Prostate gland (tissue), 2 donors: ENCODE measurements around the gene IDH3B. TPM values are rescaled to one million over a fixed set of nuclear protein-coding genes. Genes with fewer than 3 reads are reported as not detected.

Experiments used
- DNase-seq: peaks from one replicate; pipeline ENCODE4 v3.0.0-alpha.2; 2019; ENCODE audit warnings: low spot score
- H3K27ac ChIP-seq, 2 donors: fragments of 200-600 bp; sonication (generic); 2 replicates each; pipeline ENCODE4 v1.5.1; 2017 to 2019
- H3K27me3 ChIP-seq: fragments of 200-600 bp; sonication (generic); replicated peaks from 2 replicates; pipeline ENCODE4 v1.5.1; 2019; ENCODE audit not compliant: insufficient read depth
- H3K36me3 ChIP-seq, 2 donors: fragments of 200-600 bp; sonication (generic); 1 replicate in 1 of 2; 2 replicates in 1 of 2; pipeline versions ENCODE4 v1.5.1 to v1.8.1; 2017 to 2019
- H3K4me1 ChIP-seq: fragments of 200-600 bp; sonication (generic); replicated peaks from 2 replicates; pipeline ENCODE4 v1.5.1; 2019
- H3K4me3 ChIP-seq, 2 donors: fragments of 200-600 bp; sonication (generic); 2 replicates each; pipeline ENCODE4 v1.5.1; 2017 to 2019
- H3K9me3 ChIP-seq: fragments of 200-600 bp; sonication (generic); 2 replicates; pipeline ENCODE4 v1.5.1; 2017
- CTCF ChIP-seq, 4 experiments: fragments of 200-600 bp in 2 of 4; fragments of 450-650 bp in 2 of 4; sonication (generic) in 2 of 4; IDR thresholded peaks; 1 replicate in 3 of 4; 2 replicates in 1 of 4; pipeline ENCODE4 v1.5.1; 2016 to 2019; ENCODE audit warnings: antibody characterized with exemption in 4 of 4, mild to moderate bottlenecking in 2 of 4, moderate library complexity in 2 of 4
- POLR2A ChIP-seq: fragments of 450-650 bp; IDR thresholded peaks from one replicate; pipeline ENCODE4 v1.6.1; 2016; ENCODE audit warnings: antibody characterized with exemption, mild to moderate bottlenecking
- POLR2AphosphoS5 ChIP-seq: sonication (generic); formaldehyde crosslinking; IDR thresholded peaks from one replicate; pipeline ENCODE4 v1.6.1; 2017; ENCODE audit warnings: antibody characterized with exemption
- WGBS: methylation state at CpG from one replicate; pipeline ENCODE4 v1.1.5; 2018; 5-methylcytosine and 5-hydroxymethylcytosine counted together
- intact Hi-C: fragments of 100-400 bp; cut with DNase I; formaldehyde crosslinking; loops from one replicate; pipeline ENCODE4 v1.14.2; 2022
- total RNA-seq, 2 donors: library from RNA; depleted of rRNA; stranded (reverse); fragments of >200 nt; gene quantifications; one replicate each; pipeline ENCODE4 v1.1.0, GENCODE V29; 2016

The IDH3B gene
- total RNA-seq, 2 donors from 2014 or later: 132 to 141 TPM

- TF ChIP-seq POLR2AphosphoS5: no peak
- TF ChIP-seq POLR2A: no peak
- no peak for TF ChIP-seq CTCF (IDR thresholded peaks at IDR 0.05)
- Histone ChIP-seq H3K27me3 (no peaks in the 10 kb centered on the region), H3K4me3 (peak overlapping the region; percentile 77 to 91), H3K27ac (no peak overlapping the region), H3K36me3 (peaks cover 24 to 27% of the 10 kb centered on the region in 2 donors), H3K4me1 (peaks cover 8% of the 10 kb centered on the region), H3K9me3 (no peaks in the 10 kb centered on the region)
- intact Hi-C loops: no loop called here
- DNase-seq: no peak
- 29% methylated on average over 24 of the region's 24 CpGs for WGBS
These were observed 10.2 kb downstream of the IDH3B start for GRCh38 chr20:2653556-2654383.

GRCh38 chr20:2652724-2653555 is 11.1 kb downstream of the IDH3B start:
- DNase-seq: peak; percentile 33
- peak overlapping the region; percentile 77 to 91 for H3K4me3 ChIP-seq
- 1% methylated on average over 19 of the region's 56 CpGs for WGBS
- peaks cover 24 to 27% of the 10 kb centered on the region in 2 donors for H3K36me3 ChIP-seq
- no peak for TF ChIP-seq CTCF (IDR thresholded peaks at IDR 0.05)
- no peak for TF ChIP-seq POLR2AphosphoS5
- peak; percentile 2 for TF ChIP-seq POLR2A
- no peaks in the 10 kb centered on the region for H3K9me3 ChIP-seq
- H3K27ac ChIP-seq: peak overlapping the region; percentile 81 to 82
- peaks cover 8% of the 10 kb centered on the region for H3K4me1 ChIP-seq
- intact Hi-C loops: loop anchor here (1.0 kb wide), 1 partner anchor 10 kb away; no protein-coding TSS in a partner anchor
- H3K27me3 ChIP-seq: no peaks in the 10 kb centered on the region

- Histone ChIP-seq H3K4me1 (peaks cover 8% of the 10 kb centered on the region), H3K9me3 (no peaks in the 10 kb centered on the region), H3K27me3 (no peaks in the 10 kb centered on the region), H3K36me3 (peaks cover 22 to 24% of the 10 kb centered on the region in 2 donors), H3K27ac (peak within 1 kb of the TSS; percentile 81 to 82), H3K4me3 (peak within 1 kb of the TSS; percentile 77 to 91)
- TF ChIP-seq POLR2AphosphoS5 (peak; percentile 73), POLR2A (peak; percentile 63), CTCF (IDR thresholded peaks at IDR 0.05) (peak in 2 of 4 experiments; percentile 2 to 21)
- intact Hi-C loops: loop anchor here (1.0 kb wide), 1 partner anchor 11 kb away; no protein-coding TSS in a partner anchor
- peak; percentile 87 for DNase-seq
- under 1% methylated on average over 48 of the region's 101 CpGs for WGBS
These were observed 12.0 kb downstream of the IDH3B start, which contains the start of gene NOP56 for GRCh38 chr20:2651772-2652723. Gene NOP56 (plus strand): TSS chr20:2652632. CDS start chr20:2652661, 29 bp downstream.

- 100% methylated on average over 1 of the region's 1 CpG for WGBS
- intact Hi-C loops: no loop called here
These were observed 20.3 kb downstream of the IDH3B start for GRCh38 chr20:2643708-2644107.

More at GRCh38 chr20:2643708-2644107, 20.3 kb downstream of the IDH3B start:
- TF ChIP-seq CTCF (IDR thresholded peaks at IDR 0.05): no peak
- TF ChIP-seq POLR2A: no peak
- no peak for TF ChIP-seq POLR2AphosphoS5
- Histone ChIP-seq H3K4me1 (no peaks in the 10 kb centered on the region), H3K27ac (no peak overlapping the region), H3K27me3 (no peaks in the 10 kb centered on the region), H3K9me3 (no peaks in the 10 kb centered on the region), H3K36me3 (no peaks in the 10 kb centered on the region), H3K4me3 (no peak overlapping the region)
- DNase-seq: no peak
